Heart right ventricle (tissue), 16 donors: ENCODE results near the gene NVL. TPM values are rescaled to one million over a fixed set of nuclear protein-coding genes. Genes with fewer than 3 reads are reported as not detected.
A peak's percentile ranks its signal among the peaks of the same experiment; 100 is the strongest.
"Not testable (repeated sequence)": the region's sequence is repeated elsewhere in the genome, so short reads cannot be mapped to it uniquely, and the experiment has no call there.

ENCODE experiments used
- ATAC-seq, 8 donors: fragments of 200-7000 bp; cut with Tn5 transposase; one replicate each; pipeline ENCODE4 v1.9.1; 2020; ENCODE audit warnings: mild to moderate bottlenecking in 8 of 8, moderate library complexity in 8 of 8, moderate number of reproducible peaks in 1 of 8
- DNase-seq, 2 donors: peaks; one replicate each; pipeline ENCODE4 v3.0.0-alpha.2; 2020
- H3K27ac ChIP-seq, 10 donors: fragments of 200-600 bp; sonication (generic) in 2 of 10; one replicate each; pipeline versions ENCODE4 v1.5.0 to v1.8.0; 2020 to 2022; ENCODE audit warnings: mild to moderate bottlenecking in 3 of 10
- H3K27me3 ChIP-seq, 7 donors: fragments of 200-600 bp; one replicate each; pipeline ENCODE4 v1.8.0; 2021 to 2022; ENCODE audit warnings: mild to moderate bottlenecking in 2 of 7
- H3K36me3 ChIP-seq, 9 donors: fragments of 200-600 bp; sonication (generic) in 1 of 9; one replicate each; pipeline versions ENCODE4 v1.5.0 to v1.8.0; 2020 to 2022; ENCODE audit warnings: mild to moderate bottlenecking in 2 of 9
- H3K4me1 ChIP-seq, 9 donors: fragments of 200-600 bp; sonication (generic) in 1 of 9; one replicate each; pipeline versions ENCODE4 v1.5.0 to v1.8.0; 2020 to 2022; ENCODE audit warnings: mild to moderate bottlenecking in 4 of 9
- H3K4me3 ChIP-seq, 10 donors: fragments of 200-600 bp; sonication (generic) in 2 of 10; one replicate each; pipeline versions ENCODE4 v1.5.0 to v1.8.0; 2020 to 2022; ENCODE audit warnings: mild to moderate bottlenecking in 7 of 10, moderate library complexity in 2 of 10
- H3K9me3 ChIP-seq, 11 donors: fragments of 200-600 bp in 10 of 11; sonication (generic) in 2 of 11; one replicate each; pipeline versions ENCODE4 v1.5.0 to v1.8.0; 2013 to 2022; ENCODE audit warnings: mild to moderate bottlenecking in 2 of 11, control low read depth in 1 of 11, moderate library complexity in 1 of 11
- CTCF ChIP-seq, 9 donors: fragments of 200-600 bp; sonication (generic) in 2 of 9; IDR thresholded peaks; one replicate each; pipeline versions ENCODE4 v1.5.0 to v1.8.0; 2021 to 2022; ENCODE audit warnings: antibody characterized with exemption in 9 of 9, mild to moderate bottlenecking in 5 of 9, moderate library complexity in 1 of 9
- WGBS, 2 donors: extraction: QIAGEN DNeasy Blood & Tissue Kit; methylation state at CpG; one replicate each; pipeline ENCODE4 v1.1.7; 2013; ENCODE audit warnings: inconsistent platforms in 1 of 2; 5-methylcytosine and 5-hydroxymethylcytosine counted together
- intact Hi-C, 10 donors: fragments of 100-400 bp; cut with DNase I; formaldehyde crosslinking; loops; one replicate each; pipeline versions ENCODE4 v1.11.1 to v1.14.2; 2022
- polyA plus RNA-seq, 2 donors: library from polyadenylated mRNA; stranded (reverse); fragments of 200-250 nt; gene quantifications; one replicate each; pipeline ENCODE4 v1.2.3, GENCODE V29; 2013
- total RNA-seq, 10 donors: library from RNA; stranded (reverse); fragmentation: NEBNext Ultra II Directional in 3 of 10; extraction: Animal tissue kit (Norgen Biotek cat#: 25700) in 3 of 10; gene quantifications; one replicate each; pipeline versions ENCODE4 v1.2.1 to v1.2.4, GENCODE V29; 2021 to 2023
- donor health status: Arrhythmogenic right ventricular cardiomyopathy.
- donor health status: ischemic (EF 13 %, LVEDD 7.1; RV severe dilation, severe dysfunction).
- donor health status: healthy with polysubstance abuse.
- donor health status: DM: no; HTN: yes; CAD: no.
- donor health status: DM: no; HTN: no; CAD: no.
- donor health status: ischemic (EF 25% LVEDD 6.9; RV normal size, moderate dysfunction).
- donor health status: ischemic (EF 25% LVEDD 5.7; RV mildly dilated, moderate dysfunction).
- donor health status: healthy.
- donor health status: DM: yes; HTN: yes; CAD: no.
- donor health status: Ischemic cardiomyopathy.
- donor health status: ischemic (EF 35%, LVEDD 5.7; RV mildly dilated, moderate dysfunction).
- donor health status: nonischemic (EF 11% LVEDD 7.7; RV severe dilation, severe dysfunction).
- donor health status: DM: yes; HTN: yes; CAD: no.
- donor health status: PGD.
- donor health status: ischemic (EF 29% LVEDD 5.4; RV normal size, mild dysfunction).
- donor health status: nonischemic (EF 23%, LVEDD 6.1; RV moderate dilation, normal function).

Gene NVL
- total and polyA plus RNA-seq, 12 donors = 7.7 to 37.3 (median 10.5) TPM

- TF ChIP-seq CTCF (IDR thresholded peaks at IDR 0.05) = no peak
- Histone ChIP-seq H3K9me3 (no peaks in the 10 kb centered on the region), H3K4me1 (peaks cover 0 to 39% (median 12%) of the 10 kb centered on the region in 9 donors), H3K27me3 (no peaks in the 10 kb centered on the region), H3K4me3 (no peak overlapping the region), H3K36me3 (no peaks in the 10 kb centered on the region), H3K27ac (no peak overlapping the region)
- DNase-seq = no peak
- intact Hi-C loops = no loop called here
- peak in 2 of 8 donors; percentile 8 to 22 for ATAC-seq
- 82 to 86% methylated on average over 13 of the region's 13 CpGs for WGBS, 2 donors
Observed at GRCh38 chr1:224212618-224213061, 117.3 kb downstream of the NVL start.

GRCh38 chr1:224211206-224211962 lies 118.6 kb downstream of the NVL start:
- H3K36me3 ChIP-seq = no peaks in the 10 kb centered on the region
- H3K4me1 ChIP-seq = peaks cover 0 to 39% (median 10%) of the 10 kb centered on the region in 9 donors
- WGBS, 2 donors = 28 to 40% methylated on average over 4 of the region's 4 CpGs
- H3K9me3 ChIP-seq = no peaks in the 10 kb centered on the region
- intact Hi-C loops = no loop called here
- DNase-seq (peak in 1 of 2 donors; percentile 6), ATAC-seq (peak in 6 of 8 donors; percentile 49 to 85 (median 71))
- H3K27me3 ChIP-seq = no peaks in the 10 kb centered on the region
- H3K27ac ChIP-seq = peak overlapping the region in 7 of 10 donors; percentile 28 to 57 (median 52)
- TF ChIP-seq CTCF (IDR thresholded peaks at IDR 0.05) = no peak
- H3K4me3 ChIP-seq = no peak overlapping the region

- H3K36me3 ChIP-seq, ATAC-seq, H3K27me3 ChIP-seq, DNase-seq, H3K9me3 ChIP-seq, H3K4me3 ChIP-seq, intact Hi-C loops: not testable (repeated sequence)
- peaks cover 3 to 40% (median 23%) of the 10 kb centered on the region in 9 donors for H3K4me1 ChIP-seq
- 75 to 84% methylated on average over 10 of the region's 10 CpGs for WGBS, 2 donors
- H3K27ac ChIP-seq = peak overlapping the region in 1 of 10 donors; percentile 77
Observed at GRCh38 chr1:224205931-224206538, 123.9 kb downstream of the NVL start.

- no peaks in the 10 kb centered on the region for H3K9me3 ChIP-seq
- no peak for TF ChIP-seq CTCF (IDR thresholded peaks at IDR 0.05)
- H3K27ac ChIP-seq = peak overlapping the region in 1 of 10 donors; percentile 77
- ATAC-seq = peak in 4 of 8 donors; percentile 23 to 50 (median 32)
- H3K4me1 ChIP-seq = peaks cover 3 to 38% (median 17%) of the 10 kb centered on the region in 9 donors
- no peaks in the 10 kb centered on the region for H3K27me3 ChIP-seq
- H3K4me3 ChIP-seq = no peak overlapping the region
- no peak for DNase-seq
- peaks cover 0 to 4% (median 0%) of the 10 kb centered on the region in 9 donors for H3K36me3 ChIP-seq
- 32 to 46% methylated on average over 4 of the region's 4 CpGs for WGBS, 2 donors
- intact Hi-C loops = no loop called here
Observed at GRCh38 chr1:224205438-224205840, 124.5 kb downstream of the NVL start.
